GM19351 (cell line): Measurements from ENCODE around the gene RET.
A peak's percentile ranks its signal among the peaks of the same experiment; 100 is the strongest.
"Not testable (repeated sequence)": the region's sequence is repeated elsewhere in the genome, so short reads cannot be mapped to it uniquely, and the experiment has no call there.

Source experiments
- ATAC-seq: cut with Tn5 transposase; IDR thresholded peaks from one replicate; pipeline ENCODE4 v1.9.1; 2021; ENCODE audit warnings: mild to moderate bottlenecking, moderate library complexity; ENCODE audit not compliant: unreplicated experiment

RET gene

DNA sequence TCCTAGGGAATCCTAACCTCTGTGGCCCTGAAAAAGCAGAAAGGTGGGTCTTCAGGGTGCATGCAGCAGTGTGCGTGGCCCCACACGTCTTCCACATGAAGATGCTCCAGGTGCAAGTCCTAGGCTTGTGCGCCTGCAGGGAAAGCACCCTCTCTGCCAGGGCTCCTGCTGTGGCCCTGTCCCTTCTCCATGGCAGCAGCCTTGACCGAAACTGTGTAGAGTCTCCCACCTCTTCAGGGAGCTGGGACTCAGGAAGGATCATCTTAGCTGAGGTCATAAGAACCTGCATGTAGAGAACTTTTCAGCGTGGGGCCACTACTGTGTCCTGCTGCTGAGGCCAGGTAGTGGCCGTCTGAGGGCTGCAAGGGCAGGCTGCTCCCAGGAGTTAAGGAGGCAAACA, 55.0 kb downstream of the RET start:
- ATAC-seq = no peak

DNA sequence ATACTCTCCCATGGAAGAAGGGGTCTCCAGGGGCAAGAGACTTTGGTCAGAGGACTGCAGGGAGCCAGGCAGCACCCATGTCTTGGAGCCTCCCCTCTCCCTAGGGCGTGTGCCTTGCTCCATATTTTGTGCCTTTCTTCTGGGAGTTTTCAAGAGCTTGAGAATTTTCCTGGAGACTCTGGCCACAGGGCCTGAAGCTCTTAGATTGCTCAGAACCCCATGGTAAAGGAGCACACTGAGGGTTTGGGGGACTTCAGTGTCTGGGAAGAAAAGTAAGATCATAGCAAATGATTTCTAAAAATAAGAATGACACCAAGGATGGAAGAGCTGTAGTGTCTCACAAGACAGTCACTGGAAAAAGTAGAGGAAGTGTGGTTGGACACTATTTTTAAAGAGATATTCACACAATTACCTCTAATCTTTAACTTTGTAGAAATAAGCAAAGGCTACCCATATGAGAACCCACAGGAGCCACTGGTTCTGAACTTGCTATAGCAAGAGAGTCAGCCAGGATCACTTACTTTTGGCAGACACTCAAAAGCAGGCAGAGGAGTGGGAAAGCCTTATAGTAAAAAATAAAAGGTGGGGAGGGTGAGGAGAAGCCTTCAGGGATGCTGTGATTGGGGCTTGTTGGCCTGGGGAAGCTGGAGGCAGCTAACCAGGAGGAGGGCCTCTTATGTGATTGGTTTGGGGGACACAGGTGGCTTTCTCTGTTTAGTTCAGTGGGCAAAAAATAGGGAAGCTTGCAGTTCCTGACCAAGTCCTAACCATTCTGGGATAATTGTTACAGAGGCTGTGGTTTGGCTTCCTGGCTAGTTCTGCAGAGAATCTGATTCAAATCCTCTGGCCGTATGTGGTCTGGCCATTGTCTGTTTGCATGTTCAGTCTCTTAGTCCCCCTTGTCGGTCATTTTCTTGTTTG, 56.3 kb downstream of the RET start:
- no peak for ATAC-seq

DNA sequence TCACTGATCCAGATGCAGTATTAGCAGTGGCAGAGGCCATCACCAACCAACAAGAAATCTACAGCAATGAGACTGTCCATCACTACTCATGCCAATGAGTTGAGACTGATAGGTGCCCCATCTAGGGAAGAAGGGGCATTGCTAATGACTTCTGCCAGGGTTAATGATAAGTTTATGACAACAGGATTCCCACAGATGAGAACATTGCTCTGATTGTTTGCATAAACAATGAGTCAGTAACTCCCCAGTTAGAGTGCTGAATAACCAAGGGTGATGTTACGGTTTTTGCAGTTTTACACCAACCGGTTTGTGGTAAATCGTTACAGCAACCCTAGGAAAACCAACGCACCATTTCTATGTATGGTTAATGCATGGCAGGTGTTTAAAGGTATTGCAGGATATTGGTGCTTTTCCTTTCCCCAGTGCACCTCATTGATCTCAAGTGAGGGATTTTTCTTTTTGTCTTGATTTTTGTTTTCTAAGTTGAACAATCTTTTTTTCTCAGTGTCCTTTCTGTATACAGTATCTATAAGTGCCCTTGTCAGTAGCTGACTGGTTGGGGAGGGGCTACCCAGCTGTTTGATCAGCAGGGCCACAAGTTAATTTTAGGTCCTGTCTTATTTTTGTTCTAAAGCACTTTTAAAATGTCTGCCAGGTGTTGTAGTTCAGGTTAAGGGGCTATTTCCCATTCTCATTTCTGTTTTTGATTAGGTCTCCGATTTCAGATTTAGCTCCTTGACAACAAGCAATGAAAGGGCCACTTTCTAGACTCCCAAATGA, 57.4 kb downstream of the RET start:
- ATAC-seq = no peak

DNA sequence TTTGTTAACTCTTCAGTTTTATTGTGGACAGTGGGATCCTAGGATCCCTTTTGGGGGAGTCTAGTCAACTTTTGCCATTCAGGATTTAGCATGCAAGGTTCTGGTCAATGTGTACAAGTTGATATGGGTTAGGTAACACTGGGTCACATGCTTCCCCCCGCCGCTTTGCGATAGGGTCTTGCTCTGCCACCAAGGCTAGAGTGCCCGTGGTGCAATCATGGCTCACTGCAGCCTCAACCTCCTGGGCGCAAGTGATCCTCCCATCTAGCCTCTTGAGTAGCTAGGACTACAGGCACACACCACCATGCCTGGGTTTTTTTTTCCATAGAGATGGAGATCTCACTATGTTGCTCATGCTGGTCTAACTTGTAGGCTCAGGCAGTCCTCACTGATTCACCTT, 58.2 kb downstream of the RET start:
- ATAC-seq = no peak

DNA sequence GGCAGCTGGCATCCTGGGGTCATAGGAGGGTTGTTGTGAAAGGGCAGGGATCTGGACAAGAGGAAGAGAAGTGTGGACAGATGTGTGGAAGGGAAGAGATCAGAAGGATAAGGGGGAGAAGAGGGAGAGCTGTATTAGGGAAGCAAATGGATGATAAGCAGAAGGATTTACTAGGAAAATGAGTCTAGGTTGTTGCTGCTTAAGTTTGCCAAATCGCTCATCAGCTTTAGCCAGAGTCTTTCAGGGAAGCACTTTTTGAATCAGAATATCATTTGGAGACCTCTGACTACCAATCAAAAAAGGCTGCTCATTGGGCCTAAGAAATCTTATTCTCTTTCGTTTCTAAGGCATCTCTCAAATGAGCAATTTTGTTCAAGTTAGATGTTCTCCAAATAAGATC, 58.8 kb downstream of the RET start:
- ATAC-seq = no peak

DNA sequence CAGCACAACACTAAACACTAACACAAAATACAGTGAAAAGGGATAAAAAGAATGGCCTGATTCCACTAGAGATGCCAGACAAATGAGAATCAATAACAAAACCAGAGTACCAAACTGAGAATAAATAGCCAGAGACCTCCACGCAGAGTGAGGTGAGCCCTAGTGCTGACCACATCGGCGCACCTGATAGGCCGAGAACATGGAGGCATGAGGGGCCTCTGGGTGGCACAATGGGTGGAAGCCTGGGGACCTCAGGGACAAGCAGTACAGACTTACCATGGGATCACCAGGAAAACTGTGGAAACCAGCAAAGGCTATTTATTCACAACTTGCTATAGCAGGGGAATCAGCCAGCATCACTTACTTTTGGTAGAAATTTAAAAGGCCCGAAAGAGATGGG, 59.6 kb downstream of the RET start:
- no peak for ATAC-seq

DNA sequence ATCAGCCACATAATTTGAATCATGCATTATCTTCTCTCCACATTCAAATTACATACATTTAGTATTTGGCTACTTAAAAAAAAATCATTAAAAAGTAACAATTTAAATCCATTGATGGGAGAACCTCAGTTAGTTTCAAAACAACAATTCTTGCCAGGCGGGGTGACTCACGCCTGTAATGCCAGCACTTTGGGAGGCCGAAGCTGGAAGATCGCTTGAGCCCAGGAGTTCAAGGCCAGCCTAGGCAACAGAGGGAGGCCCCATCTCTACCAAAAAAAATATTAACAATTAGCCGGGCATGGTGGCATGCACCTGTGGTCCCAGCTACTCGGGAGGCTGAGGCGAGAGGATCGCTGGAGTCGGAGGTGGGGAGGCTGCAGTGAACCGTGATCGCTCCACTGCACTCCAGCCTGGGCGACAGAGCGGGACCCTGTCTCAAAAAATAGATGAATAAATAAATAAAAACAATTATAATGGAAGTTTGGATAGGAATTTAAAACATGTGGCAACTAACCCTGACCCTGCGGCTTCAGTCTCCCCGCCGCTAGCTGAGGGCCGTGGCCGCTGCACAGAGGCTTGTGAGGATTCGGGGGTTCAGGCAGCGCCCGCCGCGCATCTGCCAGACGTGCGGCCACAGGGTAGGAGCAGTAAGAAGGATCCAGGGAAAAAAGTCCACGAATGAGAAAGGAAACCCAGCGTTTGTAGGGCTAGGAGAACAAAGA, 60.3 kb downstream of the RET start:
- no peak for ATAC-seq

DNA sequence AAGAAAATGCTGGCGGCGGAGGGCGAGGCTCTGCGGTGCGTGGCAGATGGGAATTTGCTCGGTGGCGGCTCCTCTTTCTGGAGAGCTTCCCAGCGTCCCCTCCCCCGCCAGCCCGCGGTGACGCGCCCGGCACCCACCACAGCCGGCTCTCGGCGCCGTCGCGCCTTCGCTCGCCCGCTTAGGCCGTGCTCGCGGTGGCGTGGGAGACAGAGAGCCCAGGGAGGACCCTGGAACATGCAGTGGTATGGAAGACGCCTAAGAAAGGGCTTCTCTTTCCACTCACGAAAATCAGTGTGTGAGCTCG, 60.8 kb downstream of the RET start:
- no peak for ATAC-seq

DNA sequence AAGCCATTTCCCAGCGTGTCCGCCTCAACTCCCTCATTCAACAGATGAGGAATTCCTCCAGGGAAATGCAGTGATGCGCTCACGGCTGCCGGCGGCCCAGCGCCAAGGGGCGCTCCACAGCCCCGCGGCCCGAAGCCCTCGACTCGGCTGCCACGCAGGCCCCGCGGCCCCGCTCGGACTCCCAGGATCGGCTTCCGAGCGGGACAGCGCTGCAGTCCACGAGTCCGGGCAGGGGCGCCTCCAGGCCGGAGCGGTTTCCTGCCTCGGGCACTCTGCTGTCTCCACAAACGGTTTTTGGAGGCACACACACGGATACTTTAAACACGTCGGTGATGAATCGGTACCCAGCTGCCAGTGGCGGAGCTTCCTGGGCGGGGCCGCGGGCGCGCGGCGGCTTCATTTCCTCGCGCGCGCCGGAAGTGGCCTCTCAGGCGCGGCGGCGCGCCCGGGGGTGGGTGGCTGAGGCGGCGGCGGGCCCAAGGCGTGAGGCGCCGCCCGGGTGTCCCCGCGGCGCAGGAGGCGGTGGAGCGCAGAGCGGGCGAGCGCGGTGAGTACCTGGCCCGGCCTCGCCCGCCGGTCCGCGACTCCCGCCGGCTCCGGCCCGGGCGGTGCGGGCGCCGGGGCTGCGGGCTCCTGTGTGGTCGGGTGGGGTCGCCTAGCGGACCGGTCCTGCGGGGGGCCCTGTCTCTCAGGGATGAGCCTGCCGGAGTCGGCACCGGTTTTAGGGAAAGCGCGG, 61.3 kb downstream of the RET start, which contains the start of gene CSGALNACT2:
TSS of gene CSGALNACT2 (plus strand) at position 425 of the 736 bp plus-strand sequence. CDS start 16,705 bp downstream, outside the sequence.
- peak; percentile 57 for ATAC-seq

DNA sequence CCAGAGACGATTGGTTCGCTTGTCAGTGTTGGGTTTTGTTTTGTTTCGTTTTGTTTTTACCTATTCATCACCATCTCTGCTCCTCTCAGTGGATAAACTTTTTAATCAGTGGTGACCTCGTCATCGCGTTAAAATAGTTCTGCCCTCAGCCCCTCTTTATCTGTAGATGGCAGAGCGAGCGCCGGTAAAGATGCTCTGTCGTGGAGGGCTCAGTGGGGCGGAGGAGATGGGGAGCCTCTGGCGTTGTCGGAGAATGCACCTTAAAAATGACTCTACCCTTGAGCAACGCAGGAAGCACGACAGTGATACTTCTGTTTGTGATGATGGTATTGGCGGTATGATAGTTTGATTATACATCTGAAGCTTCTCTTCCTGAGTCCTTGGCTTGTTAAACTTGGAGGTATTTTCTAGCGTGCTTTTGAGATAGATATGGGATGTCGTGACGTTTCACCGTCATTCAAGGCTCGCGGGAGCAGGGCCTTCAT, 61.9 kb downstream of the RET start:
- ATAC-seq = peak; percentile 50

DNA sequence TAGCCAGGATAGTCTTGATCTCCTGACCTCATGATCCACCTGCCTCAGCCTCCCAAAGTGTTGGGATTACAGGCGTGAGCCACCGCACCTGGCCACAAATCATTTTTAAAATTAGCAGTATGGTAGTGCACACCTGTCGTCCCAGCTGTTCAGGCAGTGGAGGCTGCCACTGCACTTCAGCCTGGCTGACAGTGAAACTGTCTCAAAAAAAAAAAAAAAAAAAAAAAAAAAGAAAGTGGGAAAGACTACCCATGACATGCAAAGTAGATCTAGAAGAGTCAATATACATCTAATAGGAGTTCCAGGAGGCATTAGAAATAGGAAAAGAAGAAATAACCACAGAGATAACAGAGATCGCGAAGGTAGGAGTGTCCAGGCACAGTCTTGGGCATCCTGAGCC, 64.6 kb downstream of the RET start:
- ATAC-seq = no peak

DNA sequence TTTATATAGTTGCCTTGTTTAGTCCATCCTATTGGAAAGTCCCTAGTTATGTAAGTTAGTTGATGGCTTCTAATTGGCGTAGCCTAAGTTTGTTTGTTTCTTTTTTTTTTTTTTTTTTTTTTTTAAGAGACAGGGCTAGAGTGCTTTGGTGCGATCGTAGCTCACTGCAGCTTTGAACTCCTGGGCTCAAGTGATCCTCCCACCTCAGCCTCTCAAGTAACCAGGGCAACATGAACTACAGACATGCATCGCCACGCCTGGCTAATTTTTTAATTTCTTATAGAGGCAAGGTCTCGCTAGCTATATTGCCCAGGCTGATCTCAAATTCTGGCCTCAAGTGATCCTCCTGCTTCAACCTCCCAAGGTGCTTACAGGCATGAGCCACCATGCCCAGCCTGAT, 68.4 kb downstream of the RET start:
- no peak for ATAC-seq

DNA sequence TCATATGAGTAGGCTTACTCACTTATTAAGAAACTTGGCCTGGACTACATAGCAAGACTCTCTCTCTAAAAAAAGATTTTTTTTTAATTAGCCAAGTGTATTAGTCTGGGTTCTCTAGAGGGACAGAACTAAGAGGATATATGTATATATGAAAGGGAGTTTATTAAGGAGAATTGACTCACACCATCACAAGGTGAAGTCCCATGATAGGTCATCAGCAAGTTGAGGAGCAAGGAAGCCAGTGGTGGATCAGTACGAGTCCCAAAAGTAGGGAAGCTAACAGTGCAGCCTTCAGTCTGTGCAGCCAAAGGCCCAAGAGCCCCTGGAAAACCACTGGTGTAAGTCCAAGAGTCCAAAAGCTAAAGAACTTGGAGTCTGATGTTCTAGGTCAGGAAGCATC, 69.1 kb downstream of the RET start:
- not testable (repeated sequence) for ATAC-seq

DNA sequence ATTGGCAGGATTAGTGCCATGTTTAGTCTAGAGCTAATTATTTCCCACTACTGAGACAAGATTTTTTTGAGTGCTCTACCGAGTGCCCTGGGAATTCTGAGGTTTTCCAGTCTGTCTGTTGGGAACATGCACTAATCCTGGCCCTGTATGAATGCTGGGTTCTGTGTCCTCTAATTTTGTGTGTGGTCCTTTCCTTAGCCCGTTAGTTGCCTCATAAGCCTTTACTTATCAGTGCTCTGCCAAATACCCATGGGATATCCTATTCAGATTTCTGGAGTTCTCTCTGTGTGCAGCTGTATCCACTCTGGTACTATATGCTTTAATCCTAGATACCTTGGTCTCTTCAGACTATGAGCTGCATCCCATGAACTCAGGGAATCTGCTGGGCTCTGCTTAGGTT, 74.5 kb downstream of the RET start:
- ATAC-seq = no peak

DNA sequence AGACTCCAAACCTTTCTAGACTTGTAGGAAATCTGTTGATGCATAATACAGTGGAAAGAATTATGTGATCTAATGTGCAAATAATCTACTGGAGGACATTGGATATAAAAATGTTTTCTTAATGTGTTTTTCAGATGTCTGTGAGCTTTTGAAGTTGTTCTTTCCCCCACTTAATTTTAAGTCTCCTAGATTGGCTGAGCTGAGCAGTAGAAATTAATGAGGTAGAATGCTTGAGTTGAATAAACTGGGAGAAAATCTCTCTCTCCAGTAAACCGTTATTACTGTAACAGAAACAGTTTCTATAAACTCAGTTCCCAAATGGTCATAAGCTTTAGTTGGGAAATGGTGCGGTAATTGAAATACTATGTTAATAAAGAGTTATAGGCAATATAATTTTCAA, 77.0 kb downstream of the RET start:
- no peak for ATAC-seq

DNA sequence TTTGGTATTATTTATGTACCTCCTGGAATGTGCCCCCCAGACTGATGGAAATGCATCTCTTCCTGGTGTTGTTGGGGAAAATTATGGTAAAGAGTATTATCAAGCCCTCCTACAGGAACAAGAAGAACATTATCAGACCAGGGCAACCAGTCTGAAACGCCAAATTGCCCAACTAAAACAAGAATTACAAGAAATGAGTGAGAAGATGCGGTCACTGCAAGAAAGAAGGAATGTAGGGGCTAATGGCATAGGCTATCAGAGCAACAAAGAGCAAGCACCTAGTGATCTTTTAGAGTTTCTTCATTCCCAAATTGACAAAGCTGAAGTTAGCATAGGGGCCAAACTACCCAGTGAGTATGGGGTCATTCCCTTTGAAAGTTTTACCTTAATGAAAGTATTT, 78.4 kb downstream of the RET start:
- ATAC-seq = no peak

DNA sequence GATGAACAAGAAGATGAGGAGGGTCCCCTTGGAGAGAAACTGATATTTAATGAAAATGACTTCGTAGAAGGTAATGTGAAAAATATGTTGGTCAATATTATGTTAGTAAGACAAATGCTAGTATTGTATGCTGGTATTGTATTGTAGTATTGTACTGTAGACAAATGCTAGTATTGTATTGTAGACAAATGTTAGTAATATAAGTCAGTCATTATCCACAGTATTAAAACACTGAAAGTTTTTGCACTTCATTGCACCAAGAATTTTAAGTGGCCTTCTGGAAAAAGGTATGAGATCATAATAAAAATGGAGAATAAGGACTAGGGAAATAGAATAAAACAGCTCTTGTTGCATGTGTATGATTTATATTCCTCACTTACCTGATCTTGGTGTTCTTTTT, 78.9 kb downstream of the RET start:
- no peak for ATAC-seq

DNA sequence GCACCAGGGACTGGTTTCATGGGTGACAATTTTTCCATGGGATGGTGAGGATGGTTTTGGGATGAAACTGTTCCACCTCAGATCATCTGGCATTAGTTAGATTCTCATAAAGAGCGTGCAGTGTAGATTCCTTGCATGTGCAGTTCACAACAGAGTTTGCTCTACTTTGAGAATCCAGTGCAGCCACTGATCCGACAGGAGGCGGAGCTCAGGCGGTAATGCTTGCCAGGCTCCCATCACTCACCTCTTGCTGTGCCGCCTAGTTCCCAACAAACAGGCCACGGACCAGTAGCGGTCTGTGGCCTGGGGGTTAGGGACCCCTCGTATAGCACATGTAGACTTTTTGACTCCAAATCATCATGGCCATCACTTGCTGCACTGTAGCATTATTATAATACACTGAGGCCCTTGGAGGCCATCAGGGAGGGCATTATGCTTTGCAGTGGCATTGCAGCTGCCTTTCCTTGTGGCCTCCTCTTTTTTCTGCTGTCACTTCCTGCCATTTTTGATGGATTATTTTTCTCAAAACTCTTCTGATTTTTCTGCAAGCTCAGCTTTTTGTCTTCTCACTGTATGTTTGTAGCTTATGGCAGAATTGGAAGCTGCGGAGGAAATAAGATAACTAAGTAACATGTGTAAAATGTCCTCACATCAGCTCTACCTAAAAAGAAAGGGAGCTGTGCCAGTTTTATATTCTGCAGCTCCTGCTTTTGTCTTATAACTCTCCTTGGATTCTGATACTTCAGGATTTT, 79.9 kb downstream of the RET start:
- no peak for ATAC-seq

DNA sequence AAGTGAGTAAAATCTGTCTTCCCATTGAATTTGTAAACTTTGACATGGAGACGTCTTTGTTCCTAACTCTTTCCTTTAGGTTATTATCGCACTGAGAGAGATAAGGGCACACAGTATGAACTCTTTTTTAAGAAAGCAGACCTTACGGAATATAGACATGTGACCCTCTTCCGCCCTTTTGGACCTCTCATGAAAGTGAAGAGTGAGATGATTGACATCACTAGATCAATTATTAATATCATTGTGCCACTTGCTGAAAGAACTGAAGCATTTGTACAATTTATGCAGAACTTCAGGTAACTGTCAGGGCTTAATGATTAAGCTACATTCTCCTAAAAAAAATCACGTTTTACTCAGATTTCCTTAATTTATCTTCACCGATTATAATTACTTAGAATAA, 81.8 kb downstream of the RET start:
- ATAC-seq = no peak
